ENCODE data around the gene TMEM115.
"Not testable (repeated sequence)": the region's sequence is repeated elsewhere in the genome, so short reads cannot be mapped to it uniquely, and the experiment has no call there.

Gene TMEM115

DNA sequence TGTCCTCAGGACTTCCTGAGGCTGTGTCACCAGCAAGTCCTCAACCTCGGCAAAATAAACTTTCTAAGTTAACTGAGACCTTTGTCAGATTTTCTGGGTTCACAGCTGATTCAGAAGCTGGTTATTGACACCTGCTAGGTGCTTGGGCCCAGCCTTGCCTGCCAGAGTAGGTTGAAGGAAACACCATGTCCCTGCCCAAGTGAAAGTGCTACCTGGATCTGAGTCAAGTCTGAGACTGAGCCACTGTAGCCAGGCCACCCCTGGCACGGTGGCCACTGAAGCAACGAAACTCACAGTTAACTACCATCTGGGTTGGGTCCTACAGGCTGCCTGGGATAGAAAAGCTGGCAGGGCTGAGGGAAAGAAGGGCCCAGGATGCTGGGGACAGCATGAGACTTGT is 45.0 kb downstream of the TMEM115 start:
- no peak for DNase-seq

DNA sequence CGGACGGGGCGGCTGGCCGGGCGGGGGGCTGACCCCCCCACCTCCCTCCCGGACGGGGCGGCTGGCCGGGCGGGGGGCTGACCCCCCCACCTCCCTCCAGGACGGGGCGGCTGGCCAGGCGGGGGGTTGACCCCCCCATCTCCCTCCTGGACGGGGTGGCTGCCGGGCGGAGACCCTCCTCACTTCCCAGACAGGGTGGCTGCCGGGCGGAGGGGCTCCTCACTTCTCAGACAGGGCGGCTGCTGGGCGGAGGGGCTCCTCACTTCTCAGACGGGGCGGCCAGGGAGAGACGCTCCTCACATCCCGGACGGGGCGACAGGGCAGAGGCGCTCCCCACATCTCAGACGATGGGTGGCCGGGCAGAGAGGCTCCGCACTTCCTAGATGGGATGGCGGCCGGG is 47.3 kb downstream of the TMEM115 start:
- DNase-seq: not testable (repeated sequence)

Data from kidney glomerular epithelial cell (primary cell).